ENCODE data around the gene ARHGAP6.

- TF ChIP-seq POLR2AphosphoS5 (IDR thresholded peaks at IDR 0.05): no peak
- no peak for TF ChIP-seq CTCF (IDR thresholded peaks at IDR 0.05)
Observed at GRCh38 chrX:11371106-11371505, 294.6 kb downstream of the ARHGAP6 start.
